Type B pancreatic cell (in vitro differentiated cells): ENCODE data around the gene IFRD1. TPM values are rescaled to one million over a fixed set of nuclear protein-coding genes. Genes with fewer than 3 reads are reported as not detected.

ENCODE experiments used
- DNase-seq: peaks from one replicate; pipeline ENCODE4 v3.0.0; 2021; ENCODE audit warnings: mixed read lengths; ENCODE audit not compliant: unreplicated experiment; ENCODE audit errors: extremely low spot score
- H3K27ac Mint-ChIP-seq: 2 replicates; pipeline ENCODE4 v1.8.0; 2021; ENCODE audit warnings: mild to moderate bottlenecking, mixed read lengths
- H3K27me3 Mint-ChIP-seq: 2 replicates; pipeline ENCODE4 v1.8.0; 2021; ENCODE audit warnings: mixed read lengths
- H3K36me3 Mint-ChIP-seq: 2 replicates; pipeline ENCODE4 v1.8.0; 2021; ENCODE audit warnings: mixed read lengths
- H3K4me1 Mint-ChIP-seq: one replicate; pipeline ENCODE4 v1.8.0; 2021; ENCODE audit warnings: mixed read lengths; ENCODE audit not compliant: unreplicated experiment
- H3K4me3 Mint-ChIP-seq: 2 replicates; pipeline ENCODE4 v1.8.0; 2021; ENCODE audit warnings: mild to moderate bottlenecking, mixed read lengths
- H3K9me3 Mint-ChIP-seq: 2 replicates; pipeline ENCODE4 v1.8.0; 2021; ENCODE audit warnings: mixed read lengths
- CTCF ChIP-seq: fragments of 200-600 bp; sonication (generic); conservative IDR thresholded peaks from 2 replicates; pipeline ENCODE4 v1.5.0; 2021; ENCODE audit warnings: antibody characterized with exemption, mild to moderate bottlenecking
- total RNA-seq: library from RNA; stranded (reverse); gene quantifications from 2 replicates; pipeline ENCODE4 v1.2.1, GENCODE V29; 2021; ENCODE audit warnings: low replicate concordance

IFRD1 gene
- total RNA-seq, 1 donor from 2014 or later: 78.4 TPM

GRCh38 chr7:112505495-112505894 lies 55.2 kb downstream of the IFRD1 start:
- Mint-ChIP-seq H3K36me3 (no peaks in the 10 kb centered on the region), H3K9me3 (no peaks in the 10 kb centered on the region), H3K27ac (no peak overlapping the region), H3K27me3 (peaks cover under 1% of the 10 kb centered on the region), H3K4me1 (peaks cover 15% of the 10 kb centered on the region), H3K4me3 (no peak overlapping the region)
- no peak for TF ChIP-seq CTCF
- DNase-seq: no peak

- H3K27me3 Mint-ChIP-seq: peaks cover 5% of the 10 kb centered on the region
- no peak overlapping the region for H3K27ac Mint-ChIP-seq
- no peak for DNase-seq
- H3K4me3 Mint-ChIP-seq: no peak overlapping the region
- TF ChIP-seq CTCF: no peak
- peaks cover 6% of the 10 kb centered on the region for H3K4me1 Mint-ChIP-seq
- no peaks in the 10 kb centered on the region for H3K9me3 Mint-ChIP-seq
- H3K36me3 Mint-ChIP-seq: no peaks in the 10 kb centered on the region
Observed at GRCh38 chr7:112508404-112508803, 58.1 kb downstream of the IFRD1 start.

- no peak for TF ChIP-seq CTCF
- H3K9me3 Mint-ChIP-seq: no peaks in the 10 kb centered on the region
- no peak overlapping the region for H3K27ac Mint-ChIP-seq
- peaks cover 6% of the 10 kb centered on the region for H3K4me1 Mint-ChIP-seq
- H3K36me3 Mint-ChIP-seq: no peaks in the 10 kb centered on the region
- H3K27me3 Mint-ChIP-seq: peaks cover 5% of the 10 kb centered on the region
- no peak overlapping the region for H3K4me3 Mint-ChIP-seq
- DNase-seq: no peak
Observed at GRCh38 chr7:112509402-112509801, 59.1 kb downstream of the IFRD1 start.

- H3K27ac Mint-ChIP-seq: no peak overlapping the region
- no peak for TF ChIP-seq CTCF
- no peak for DNase-seq
- peaks cover 6% of the 10 kb centered on the region for H3K4me1 Mint-ChIP-seq
- H3K4me3 Mint-ChIP-seq: no peak overlapping the region
- peaks cover 5% of the 10 kb centered on the region for H3K27me3 Mint-ChIP-seq
- no peaks in the 10 kb centered on the region for H3K36me3 Mint-ChIP-seq
- H3K9me3 Mint-ChIP-seq: no peaks in the 10 kb centered on the region
Observed at GRCh38 chr7:112510001-112510742, 59.9 kb downstream of the IFRD1 start.

GRCh38 chr7:112510743-112511110 lies 60.5 kb downstream of the IFRD1 start:
- no peak for TF ChIP-seq CTCF
- Mint-ChIP-seq H3K27ac (no peak overlapping the region), H3K36me3 (no peaks in the 10 kb centered on the region), H3K27me3 (peaks cover 9% of the 10 kb centered on the region), H3K9me3 (no peaks in the 10 kb centered on the region), H3K4me3 (no peak overlapping the region), H3K4me1 (peaks cover 2% of the 10 kb centered on the region)
- no peak for DNase-seq
